BJ (cell line): ENCODE results near the gene TASL. TPM values are rescaled to one million over a fixed set of nuclear protein-coding genes. Genes with fewer than 3 reads are reported as not detected.

ENCODE experiments used
- CTCF ChIA-PET: fragments of 350-600 bp; formaldehyde crosslinking; extraction: SDS; loops from one replicate; lab custom pipeline; 2021; ENCODE audit warnings: antibody characterized with exemption, inconsistent platforms; lab: Yijun Ruan, JAX
- POLR2A ChIA-PET: fragments of 300-600 bp; sonication (Branson Sonifier 250); formaldehyde crosslinking; extraction: SDS; loops from one replicate; lab custom pipeline; 2021; ENCODE audit warnings: antibody characterized with exemption; lab: Charles Lee
- DNase-seq: peaks from one replicate; pipeline ENCODE4 v3.0.0-alpha.2; 2011; ENCODE audit warnings: low read depth
- H3K27me3 ChIP-seq: 2 replicates; pipeline ENCODE4 v1.6.0; 2011; ENCODE audit warnings: low read length; ENCODE audit not compliant: control insufficient read depth, insufficient read depth
- H3K36me3 ChIP-seq: 2 replicates; pipeline ENCODE4 v1.5.1; 2011; ENCODE audit warnings: low read length; ENCODE audit not compliant: control insufficient read depth, insufficient read depth
- H3K4me3 ChIP-seq: 2 replicates; pipeline ENCODE4 v1.5.1; 2011; ENCODE audit warnings: low read depth, mild to moderate bottlenecking, control low read depth, low read length
- CTCF ChIP-seq: IDR thresholded peaks from 2 replicates; pipeline ENCODE4 v1.5.1; 2011; ENCODE audit warnings: low read depth, mild to moderate bottlenecking, control low read depth, inconsistent platforms, low read length, moderate library complexity; ENCODE audit not compliant: insufficient read depth
- polyA plus RNA-seq: library from polyadenylated mRNA; depleted of rRNA; stranded (reverse); fragments of >200 nt; gene quantifications from 2 replicates; pipeline ENCODE4 v1.2.3, GENCODE V29; 2011; rRNA removed
- small RNA-seq: library from RNA; depleted of rRNA; stranded (forward); fragments of <200 nt; gene quantifications from one replicate; pipeline ENCODE3, GENCODE V24; 2012; ENCODE audit warnings: low replicate concordance, low read depth; ENCODE audit not compliant: insufficient read length

Gene TASL
- polyA plus RNA-seq, 1 experiment: not detected

GRCh38 chrX:30530606-30531005, 47.0 kb downstream of the TASL start:
- no peak overlapping the region for H3K4me3 ChIP-seq
- TF ChIP-seq CTCF: no peak
- CTCF ChIA-PET: no interaction called here
- POLR2A ChIA-PET: no interaction called here
- H3K36me3 ChIP-seq: no peaks in the 10 kb centered on the region
- no peak for DNase-seq
- H3K27me3 ChIP-seq: no peaks in the 10 kb centered on the region

DNA sequence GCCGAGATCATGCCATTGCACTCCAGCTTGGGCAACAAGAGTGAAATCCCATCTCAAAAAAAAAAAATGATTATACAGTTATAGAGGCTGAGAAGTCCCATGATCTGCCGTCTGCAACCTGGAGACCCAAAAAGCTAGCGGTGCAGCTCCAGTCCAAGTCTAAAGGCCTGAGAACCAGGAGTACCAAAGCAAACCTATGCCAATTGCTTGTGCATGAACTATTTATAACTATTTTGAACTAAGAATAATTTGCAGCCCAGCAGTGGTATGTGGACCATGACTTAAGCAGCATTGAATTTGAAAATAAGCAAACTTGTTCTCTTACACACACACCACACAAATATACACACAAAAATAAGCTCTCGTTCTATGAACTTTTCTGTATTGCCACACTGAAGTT, 51.8 kb downstream of the TASL start:
- ChIA-PET POLR2A (no interaction called here), CTCF (no interaction called here)
- DNase-seq: no peak
- no peak for TF ChIP-seq CTCF
- no peak overlapping the region for H3K4me3 ChIP-seq
- no peaks in the 10 kb centered on the region for H3K36me3 ChIP-seq
- no peaks in the 10 kb centered on the region for H3K27me3 ChIP-seq

DNA sequence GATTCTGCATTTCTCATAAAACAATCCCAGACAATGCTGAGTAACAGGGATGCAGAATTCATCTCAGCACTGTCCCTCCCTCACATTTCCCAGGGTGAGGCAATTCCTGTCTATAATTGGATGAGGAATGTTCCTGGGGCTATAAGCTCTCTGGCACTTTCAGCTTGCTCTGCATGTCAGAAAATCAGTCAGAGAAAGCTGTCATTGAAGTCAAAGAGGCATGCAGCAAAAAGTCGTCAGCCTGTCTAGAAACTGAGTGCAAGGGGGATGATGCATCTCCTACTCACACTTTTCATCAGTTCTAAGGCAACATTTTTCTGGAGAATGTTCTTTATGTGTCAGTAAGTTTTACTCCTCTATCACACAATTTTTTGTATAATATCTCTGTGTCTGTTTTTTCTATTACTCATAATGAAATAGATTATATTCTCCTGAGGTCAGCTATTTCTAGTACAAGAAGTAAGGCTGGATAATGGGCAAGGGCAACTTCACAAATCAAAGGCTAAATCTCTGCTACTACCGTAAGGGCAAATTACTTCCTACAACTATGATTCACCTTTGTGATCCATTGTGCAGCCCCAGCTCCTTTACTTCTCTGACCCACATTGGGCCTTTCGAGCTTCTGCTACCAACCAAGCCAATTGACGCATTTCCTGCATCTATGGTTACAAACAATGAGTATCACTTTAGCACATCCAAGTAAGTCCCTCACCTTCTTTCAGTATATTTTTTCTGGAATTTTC, 56.0 kb downstream of the TASL start:
- DNase-seq: peak; percentile 42
- Histone ChIP-seq H3K36me3 (no peaks in the 10 kb centered on the region), H3K4me3 (no peak overlapping the region), H3K27me3 (no peaks in the 10 kb centered on the region)
- POLR2A ChIA-PET: no interaction called here
- CTCF ChIA-PET: interaction anchor here (1.0 kb wide), 1 partner anchor 9 kb away, joined by 3 read pairs; no protein-coding TSS in a partner anchor
- TF ChIP-seq CTCF: no peak

DNA sequence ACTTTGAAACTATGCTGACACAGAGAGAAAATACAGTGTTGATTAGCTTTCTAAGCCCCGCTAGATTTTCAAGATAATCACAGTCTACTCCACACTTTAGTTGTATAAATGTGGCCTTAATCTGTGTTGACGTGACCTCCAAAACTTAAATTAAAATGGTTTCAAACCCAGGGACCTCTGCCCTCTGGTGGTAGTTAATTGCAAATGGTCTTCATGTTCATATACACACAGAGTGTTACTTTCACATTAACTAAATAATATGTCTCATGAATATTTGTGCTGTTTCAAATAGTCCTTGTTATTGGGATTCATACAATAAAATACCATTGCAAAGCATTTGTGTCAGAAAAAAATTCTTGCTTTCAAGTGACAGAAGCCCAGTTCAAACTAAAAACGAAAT, 64.3 kb downstream of the TASL start:
- Histone ChIP-seq H3K4me3 (no peak overlapping the region), H3K36me3 (no peaks in the 10 kb centered on the region), H3K27me3 (no peaks in the 10 kb centered on the region)
- TF ChIP-seq CTCF: peak; percentile 35; the same call in 1 of the 2 replicates
- CTCF ChIA-PET: interaction anchor here (1.1 to 2.0 kb wide), 4 partner anchors 8 to 235 kb away, joined by 3 to 12 read pairs (median 4); no protein-coding TSS in a partner anchor
- POLR2A ChIA-PET: no interaction called here
- DNase-seq: no peak

Small RNAs within 50 kb of the gene (small RNA-seq; reads per million reads assigned to genes)
- not detected for gene CKS1BP6

Other genes starting within 250 kb of the TASL start
- 5.6 and 8.6 TPM in 2 replicates for gene GK, start 75.7 kb upstream of the TASL start, polyA plus RNA-seq